Dermis blood vessel endothelial cell (primary cell): Measurements from ENCODE around the gene SMIM13. TPM values are rescaled to one million over a fixed set of nuclear protein-coding genes. Genes with fewer than 3 reads are reported as not detected.

ENCODE experiments used
- DNase-seq: peaks from one replicate; pipeline ENCODE4 v3.0.0; 2010
- total RNA-seq: library from RNA; depleted of rRNA; stranded (reverse); fragments of >200 nt; gene quantifications from 2 replicates; pipeline ENCODE4 v1.2.3, GENCODE V29; 2014

The SMIM13 gene
- total RNA-seq, 1 donor from 2014 or later, result 14.6 TPM

- DNase-seq, result no peak
Observed at GRCh38 chr6:11123978-11124377, 30.3 kb downstream of the SMIM13 start.

- DNase-seq, result no peak
Observed at GRCh38 chr6:11126876-11127275, 33.2 kb downstream of the SMIM13 start.

GRCh38 chr6:11128608-11129007, 35.0 kb downstream of the SMIM13 start:
- DNase-seq, result no peak

GRCh38 chr6:11129908-11130565, 36.4 kb downstream of the SMIM13 start:
- DNase-seq, result no peak

GRCh38 chr6:11130605-11131004, 37.0 kb downstream of the SMIM13 start:
- DNase-seq, result no peak

- DNase-seq, result no peak
Observed at GRCh38 chr6:11132194-11132888, 38.7 kb downstream of the SMIM13 start.

- DNase-seq, result no peak
Observed at GRCh38 chr6:11133281-11133680, 39.6 kb downstream of the SMIM13 start.

GRCh38 chr6:11136809-11137208, 43.2 kb downstream of the SMIM13 start:
- DNase-seq, result no peak

- DNase-seq, result no peak
Observed at GRCh38 chr6:11139051-11139960, 45.7 kb downstream of the SMIM13 start.

- no peak for DNase-seq
Observed at GRCh38 chr6:11140056-11140455, 46.4 kb downstream of the SMIM13 start.

GRCh38 chr6:11141295-11141694, 47.7 kb downstream of the SMIM13 start:
- no peak for DNase-seq

- DNase-seq, result no peak
Observed at GRCh38 chr6:11142296-11143027, 48.8 kb downstream of the SMIM13 start.

- peak; percentile 55 for DNase-seq
Observed at GRCh38 chr6:11143394-11144371, 50.0 kb downstream of the SMIM13 start.

GRCh38 chr6:11144393-11144851, 50.8 kb downstream of the SMIM13 start:
- peak; percentile 87 for DNase-seq

- no peak for DNase-seq
Observed at GRCh38 chr6:11146117-11146826, 52.6 kb downstream of the SMIM13 start.

GRCh38 chr6:11149551-11149950, 55.9 kb downstream of the SMIM13 start:
- DNase-seq, result no peak

- DNase-seq, result no peak
Observed at GRCh38 chr6:11151488-11151887, 57.9 kb downstream of the SMIM13 start.

GRCh38 chr6:11152581-11152980, 58.9 kb downstream of the SMIM13 start:
- DNase-seq, result no peak

- no peak for DNase-seq
Observed at GRCh38 chr6:11153447-11153846, 59.8 kb downstream of the SMIM13 start.

- DNase-seq, result no peak
Observed at GRCh38 chr6:11155589-11155988, 62.0 kb downstream of the SMIM13 start.

GRCh38 chr6:11160199-11160598, 66.6 kb downstream of the SMIM13 start:
- no peak for DNase-seq
